HG03064 (cell line): ENCODE results near the gene SEC11C.

ENCODE experiments used
- ATAC-seq: cut with Tn5 transposase; IDR thresholded peaks from one replicate; pipeline ENCODE4 v1.9.1; 2021; ENCODE audit warnings: low read depth; ENCODE audit not compliant: unreplicated experiment

SEC11C gene

DNA sequence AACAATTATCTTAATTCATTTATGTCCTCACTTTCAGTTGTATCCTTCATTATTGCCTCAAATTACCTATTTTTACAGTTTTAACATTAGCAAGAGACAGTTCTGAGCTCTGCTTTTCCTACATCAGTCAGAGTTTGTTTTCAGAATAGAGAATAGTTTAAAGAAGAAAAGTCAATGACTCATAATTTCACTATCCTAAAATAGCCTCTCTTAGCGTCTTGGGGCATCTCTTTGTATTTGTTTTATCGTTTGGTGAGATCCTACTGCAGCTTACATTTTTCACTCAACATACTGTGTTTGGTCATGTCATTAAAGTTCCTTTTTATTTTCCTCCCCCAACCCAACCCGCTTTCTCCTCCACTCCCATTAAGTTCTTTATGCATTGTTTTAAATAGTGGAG lies 3.8 kb downstream of the SEC11C start:
- no peak for ATAC-seq

- no peak for ATAC-seq
Measured at GRCh38 chr18:59144483-59144882, 4.8 kb downstream of the SEC11C start.

GRCh38 chr18:59145055-59145454 lies 5.4 kb downstream of the SEC11C start:
- no peak for ATAC-seq

- no peak for ATAC-seq
Measured at GRCh38 chr18:59148192-59148591, 8.5 kb downstream of the SEC11C start.

DNA sequence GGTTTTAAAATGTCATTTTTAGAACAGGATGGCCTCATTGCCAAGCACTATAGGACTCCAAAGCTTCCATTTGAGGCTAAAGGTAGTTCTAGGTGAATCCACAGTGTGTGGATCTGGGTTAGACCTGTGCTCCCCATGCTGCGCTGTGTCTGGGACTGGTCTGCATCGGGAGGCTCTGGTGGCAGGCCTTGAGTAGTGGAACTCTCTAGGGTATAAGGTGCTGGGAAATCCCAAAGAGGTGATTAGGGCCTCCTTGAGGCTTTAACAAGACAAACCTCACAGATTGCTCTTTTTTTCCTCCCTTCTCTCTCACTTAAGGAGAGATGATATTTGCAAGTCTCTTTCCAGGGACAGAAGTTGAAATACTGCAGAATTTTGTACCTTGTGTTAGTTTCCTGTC lies 9.3 kb downstream of the SEC11C start:
- ATAC-seq, result no peak

GRCh38 chr18:59149416-59149815 lies 9.7 kb downstream of the SEC11C start:
- ATAC-seq, result no peak

GRCh38 chr18:59150236-59150635 lies 10.6 kb downstream of the SEC11C start:
- no peak for ATAC-seq

- ATAC-seq, result no peak
Measured at GRCh38 chr18:59155153-59155552, 15.5 kb downstream of the SEC11C start.

GRCh38 chr18:59156316-59156715 lies 16.6 kb downstream of the SEC11C start:
- no peak for ATAC-seq

- ATAC-seq, result no peak
Measured at GRCh38 chr18:59159265-59159664, 19.6 kb downstream of the SEC11C start.

GRCh38 chr18:59159986-59160385 lies 20.3 kb downstream of the SEC11C start:
- no peak for ATAC-seq

GRCh38 chr18:59172664-59173249 lies 33.1 kb downstream of the SEC11C start:
- ATAC-seq, result no peak

GRCh38 chr18:59177485-59177884 lies 37.8 kb downstream of the SEC11C start:
- no peak for ATAC-seq

DNA sequence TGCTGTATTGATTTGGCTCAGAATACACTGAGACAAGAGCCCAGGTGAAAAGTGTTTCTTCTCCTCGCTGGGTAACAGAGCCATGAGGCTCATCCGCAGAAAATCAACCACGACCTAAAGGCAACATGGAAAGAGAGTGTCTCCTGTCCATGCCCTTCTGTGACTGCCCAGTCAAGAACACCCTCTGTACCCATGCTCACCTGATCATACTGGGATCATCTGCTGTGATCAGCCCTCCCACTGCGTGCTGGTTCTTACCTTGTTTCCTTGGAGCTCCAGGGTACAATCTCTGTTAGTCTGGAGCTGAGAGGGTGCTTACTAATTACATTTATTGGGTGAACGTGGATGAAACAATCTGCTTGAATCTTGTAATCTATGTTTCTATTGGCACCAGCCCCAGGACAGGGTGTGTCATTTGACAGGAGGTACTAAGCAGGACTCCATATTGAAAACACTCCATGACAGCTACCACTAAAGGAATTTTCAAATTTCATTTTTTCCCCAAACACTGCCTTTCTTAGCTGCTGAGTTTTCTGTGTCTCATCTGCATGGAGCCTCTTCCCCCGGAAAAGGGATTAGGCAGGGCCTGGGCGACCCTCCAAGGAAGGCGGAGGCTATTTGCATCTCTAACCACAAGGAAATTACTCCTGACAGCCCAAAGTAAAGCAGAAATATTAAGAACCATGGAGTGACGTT lies 40.6 kb downstream of the SEC11C start:
- ATAC-seq, result no peak

GRCh38 chr18:59182673-59183072 lies 43.0 kb downstream of the SEC11C start:
- no peak for ATAC-seq

DNA sequence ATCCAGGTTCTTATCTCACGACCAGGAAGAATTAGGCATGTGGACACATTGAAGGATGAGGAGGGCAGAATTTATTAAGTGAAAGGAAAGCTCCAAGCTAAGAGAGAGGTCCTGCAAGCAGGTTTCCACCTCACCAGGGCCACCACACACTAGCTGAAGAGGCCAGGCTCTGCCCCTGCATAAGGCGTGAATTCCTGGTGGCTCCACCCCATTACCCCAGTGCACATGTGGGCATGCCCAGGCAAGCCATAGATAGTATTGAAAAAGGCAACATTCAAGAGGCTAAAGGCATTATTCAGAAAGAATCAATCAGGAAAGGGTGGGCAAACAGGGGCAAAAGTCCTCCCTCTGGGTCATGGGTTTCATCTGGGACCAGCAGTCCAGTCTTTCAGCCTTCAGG lies 49.3 kb downstream of the SEC11C start:
- ATAC-seq, result no peak

DNA sequence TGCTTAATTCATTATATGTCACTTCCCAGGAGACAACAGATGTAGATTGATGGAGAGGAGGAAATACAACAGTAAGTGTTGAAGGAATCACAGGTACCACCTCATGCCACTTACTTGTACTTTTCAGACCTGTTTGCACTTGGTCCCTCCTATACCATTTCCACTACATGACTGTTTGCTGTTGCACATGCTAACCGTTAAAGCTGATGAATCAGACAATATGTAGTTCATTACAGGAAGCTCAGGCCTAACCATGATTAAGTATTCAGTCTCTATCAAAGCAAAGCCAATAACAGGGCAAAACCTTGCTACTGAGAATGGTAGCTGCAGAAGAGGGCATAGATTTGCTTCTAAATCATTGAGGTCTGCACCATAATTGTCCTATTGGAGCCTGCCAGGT lies 50.1 kb downstream of the SEC11C start:
- no peak for ATAC-seq

GRCh38 chr18:59196161-59196725 lies 56.6 kb downstream of the SEC11C start:
- no peak for ATAC-seq

DNA sequence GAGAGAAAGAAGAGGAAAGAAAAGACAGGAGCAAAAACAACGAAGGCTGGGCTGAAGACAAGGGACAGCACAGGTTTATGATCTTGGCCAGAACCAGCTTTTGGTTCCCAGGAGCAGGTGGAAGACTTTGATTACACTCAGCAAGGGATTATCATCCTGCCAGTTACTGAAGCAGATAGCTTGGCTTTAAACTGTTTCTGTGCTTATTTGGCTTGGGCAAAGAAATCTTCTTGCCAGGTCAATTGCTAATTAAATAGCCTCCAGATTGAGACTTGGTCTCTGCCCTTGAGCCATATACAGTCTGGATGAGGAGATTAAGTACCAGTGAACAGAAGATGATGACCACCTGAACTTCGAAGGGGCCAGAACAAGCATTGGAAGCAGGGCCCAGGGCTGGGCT lies 58.0 kb downstream of the SEC11C start:
- no peak for ATAC-seq

DNA sequence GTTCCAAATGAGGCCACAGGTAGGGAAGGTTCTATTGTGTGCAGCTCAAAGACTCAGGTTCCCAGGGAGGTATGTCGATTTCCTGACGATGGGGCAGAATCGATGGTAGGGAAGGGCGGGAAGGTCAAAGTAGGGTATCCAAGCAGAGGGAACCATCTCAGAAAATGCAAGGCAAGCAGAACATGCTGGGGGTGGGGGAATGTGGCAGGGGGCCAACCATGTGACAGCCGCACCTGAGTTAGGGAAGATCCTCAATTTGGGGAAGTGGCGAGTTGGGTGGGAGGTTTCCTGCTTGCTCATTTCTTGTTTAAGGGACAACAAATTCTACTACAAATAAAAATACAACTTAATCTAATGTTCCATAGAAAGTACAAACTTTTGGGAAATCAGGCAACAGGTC lies 58.5 kb downstream of the SEC11C start:
- ATAC-seq, result no peak

- ATAC-seq, result no peak
Measured at GRCh38 chr18:59200787-59201186, 61.1 kb downstream of the SEC11C start.

- ATAC-seq, result no peak
Measured at GRCh38 chr18:59202258-59202820, 62.7 kb downstream of the SEC11C start.
